ENCODE measurements around the gene RCBTB1. TPM values are rescaled to one million over a fixed set of nuclear protein-coding genes. Genes with fewer than 3 reads are reported as not detected.

The RCBTB1 gene
- total and polyA plus RNA-seq, 7 donors, result 4.2 to 20.7 (median 10.2) TPM

DNA sequence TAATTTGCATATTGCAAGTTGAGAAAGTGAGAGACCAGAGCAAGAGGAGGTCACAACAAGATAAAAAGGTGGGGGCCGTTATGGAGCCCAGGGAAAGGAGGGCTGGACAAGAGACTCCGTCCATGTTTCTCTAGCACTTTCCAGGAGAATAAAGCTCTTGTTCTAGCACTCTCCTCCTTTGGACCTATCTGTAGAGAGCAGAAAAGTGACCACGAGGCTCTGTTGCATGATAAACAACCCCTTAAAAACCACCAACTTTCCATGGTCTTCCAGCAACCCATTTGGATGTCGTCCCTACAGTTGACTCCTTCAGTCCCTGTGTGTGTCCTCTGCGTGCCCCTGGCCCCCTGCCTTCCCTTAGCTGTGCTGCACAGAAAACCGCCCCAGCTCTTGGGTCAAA is 38.9 kb upstream of the RCBTB1 start:
- no peak for DNase-seq
- no peak for TF ChIP-seq POLR2AphosphoS5 (IDR thresholded peaks at IDR 0.05)
- TF ChIP-seq, protein P1, sequence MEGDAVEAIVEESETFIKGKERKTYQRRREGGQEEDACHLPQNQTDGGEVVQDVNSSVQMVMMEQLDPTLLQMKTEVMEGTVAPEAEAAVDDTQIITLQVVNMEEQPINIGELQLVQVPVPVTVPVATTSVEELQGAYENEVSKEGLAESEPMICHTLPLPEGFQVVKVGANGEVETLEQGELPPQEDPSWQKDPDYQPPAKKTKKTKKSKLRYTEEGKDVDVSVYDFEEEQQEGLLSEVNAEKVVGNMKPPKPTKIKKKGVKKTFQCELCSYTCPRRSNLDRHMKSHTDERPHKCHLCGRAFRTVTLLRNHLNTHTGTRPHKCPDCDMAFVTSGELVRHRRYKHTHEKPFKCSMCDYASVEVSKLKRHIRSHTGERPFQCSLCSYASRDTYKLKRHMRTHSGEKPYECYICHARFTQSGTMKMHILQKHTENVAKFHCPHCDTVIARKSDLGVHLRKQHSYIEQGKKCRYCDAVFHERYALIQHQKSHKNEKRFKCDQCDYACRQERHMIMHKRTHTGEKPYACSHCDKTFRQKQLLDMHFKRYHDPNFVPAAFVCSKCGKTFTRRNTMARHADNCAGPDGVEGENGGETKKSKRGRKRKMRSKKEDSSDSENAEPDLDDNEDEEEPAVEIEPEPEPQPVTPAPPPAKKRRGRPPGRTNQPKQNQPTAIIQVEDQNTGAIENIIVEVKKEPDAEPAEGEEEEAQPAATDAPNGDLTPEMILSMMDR (IDR thresholded peaks at IDR 0.05), result no peak
- TF ChIP-seq EP300 (IDR thresholded peaks at IDR 0.05), result no peak
- TF ChIP-seq POLR2A (IDR thresholded peaks at IDR 0.05), result no peak
- WGBS, 2 donors, result 91% methylated on average over 6 of the region's 6 CpGs
- intact Hi-C loops (cut with DNase I), result no loop called here
- Histone ChIP-seq H3K27me3 (no peaks in the 10 kb centered on the region), H3K4me1 (no peaks in the 10 kb centered on the region), H3K9me3 (no peaks in the 10 kb centered on the region), H3K4me3 (no peak overlapping the region), H3K27ac (no peak overlapping the region), H3K36me3 (no peaks in the 10 kb centered on the region)

DNA sequence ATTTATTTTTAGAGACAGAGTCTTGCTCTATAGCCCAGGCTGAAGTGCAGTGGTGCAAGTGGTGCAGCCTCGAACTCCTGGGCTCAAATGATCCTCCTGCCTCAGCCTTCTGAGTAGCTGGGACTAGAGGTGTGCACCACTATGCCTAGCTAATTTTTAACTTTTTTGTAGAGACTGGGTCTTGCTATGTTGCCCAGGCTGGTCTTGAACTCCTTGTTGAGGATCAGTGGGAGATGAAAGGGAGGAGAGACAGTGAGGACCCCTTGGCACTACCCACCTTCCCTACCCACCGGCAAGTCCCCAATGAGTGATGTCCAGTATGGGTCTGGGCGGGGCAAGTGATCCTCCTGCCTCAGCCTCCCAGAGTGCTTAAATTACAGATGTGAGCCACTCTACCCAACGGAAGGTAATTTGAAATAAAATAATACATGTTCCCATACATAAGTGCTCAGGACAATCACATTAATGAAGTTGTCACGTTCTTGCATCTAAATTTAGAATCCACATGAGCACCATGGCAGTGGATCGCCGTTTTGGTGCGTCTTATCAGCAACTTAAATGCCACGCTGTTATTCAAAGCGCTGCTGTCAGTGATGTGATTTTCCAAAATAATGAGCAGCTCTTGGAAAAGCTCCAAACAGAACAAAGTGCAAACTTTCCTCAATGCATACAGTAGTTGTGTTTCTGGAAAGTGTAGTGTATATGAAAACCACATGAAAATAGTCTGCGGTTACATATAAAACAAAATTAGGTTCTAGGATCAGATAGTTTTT is 37.0 kb upstream of the RCBTB1 start:
- no peak for DNase-seq
- no peaks in the 10 kb centered on the region for H3K27me3 ChIP-seq
- H3K9me3 ChIP-seq, result no peaks in the 10 kb centered on the region
- H3K4me3 ChIP-seq, result no peak overlapping the region
- intact Hi-C loops (cut with DNase I), result no loop called here
- H3K27ac ChIP-seq, result no peak overlapping the region
- H3K4me1 ChIP-seq, result no peaks in the 10 kb centered on the region
- WGBS, 2 donors, result 83 to 84% methylated on average over 11 of the region's 11 CpGs
- no peak for TF ChIP-seq POLR2A (IDR thresholded peaks at IDR 0.05)
- TF ChIP-seq EP300 (IDR thresholded peaks at IDR 0.05), result no peak
- TF ChIP-seq POLR2AphosphoS5 (IDR thresholded peaks at IDR 0.05), result no peak
- TF ChIP-seq, protein P1 (IDR thresholded peaks at IDR 0.05), result no peak
- H3K36me3 ChIP-seq, result no peaks in the 10 kb centered on the region

DNA sequence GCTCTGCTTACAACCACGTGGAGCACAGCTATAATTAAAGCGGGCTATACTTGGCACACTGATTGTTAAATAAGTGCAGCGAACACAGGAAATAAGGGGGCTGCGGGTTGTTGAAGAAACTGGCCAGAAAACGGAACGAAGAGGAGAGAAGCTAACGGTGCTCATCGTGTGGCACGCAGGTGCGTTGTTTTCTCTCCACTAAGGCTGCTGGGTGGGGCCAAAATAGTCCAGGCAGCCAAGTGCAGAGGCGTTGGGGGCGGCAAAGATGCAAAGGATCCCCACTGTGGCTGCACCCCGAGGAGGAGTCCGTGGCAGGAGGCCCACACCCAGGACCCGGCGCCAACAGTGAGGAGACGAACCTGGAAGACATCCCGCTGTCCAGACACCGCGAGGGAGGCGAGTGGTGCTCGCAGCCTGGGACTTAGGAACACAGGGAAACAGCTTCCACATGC is 34.8 kb upstream of the RCBTB1 start:
- no peak overlapping the region for H3K4me3 ChIP-seq
- H3K27me3 ChIP-seq, result no peaks in the 10 kb centered on the region
- TF ChIP-seq EP300 (IDR thresholded peaks at IDR 0.05), result no peak
- TF ChIP-seq POLR2A (IDR thresholded peaks at IDR 0.05), result no peak
- no peak for TF ChIP-seq POLR2AphosphoS5 (IDR thresholded peaks at IDR 0.05)
- TF ChIP-seq, protein P1 (IDR thresholded peaks at IDR 0.05), result no peak
- H3K9me3 ChIP-seq, result no peaks in the 10 kb centered on the region
- 52 to 63% methylated on average over 22 of the region's 22 CpGs for WGBS, 2 donors
- H3K4me1 ChIP-seq, result peaks cover 0 to 11% (median 5%) of the 10 kb centered on the region in 4 donors
- no peak overlapping the region for H3K27ac ChIP-seq
- intact Hi-C loops (cut with DNase I), result no loop called here
- DNase-seq, result no peak
- H3K36me3 ChIP-seq, result no peaks in the 10 kb centered on the region

DNA sequence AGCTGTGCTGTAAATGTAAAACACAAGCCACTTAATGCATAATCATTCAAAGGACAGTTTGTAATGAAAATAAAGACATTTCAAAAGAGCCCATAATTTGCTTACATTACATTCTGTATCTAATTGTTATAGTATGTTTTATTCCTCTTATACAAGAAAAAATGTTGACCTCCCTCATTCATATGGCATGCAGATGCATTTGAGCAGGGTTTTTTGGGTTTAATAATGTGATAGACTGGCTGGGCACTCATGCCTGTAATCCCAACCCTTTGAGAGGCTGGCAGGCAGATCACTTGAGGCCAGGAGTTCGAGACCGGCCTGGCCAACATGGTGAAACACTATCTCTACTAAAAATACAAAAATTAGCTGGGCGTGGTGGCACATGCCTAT is 31.3 kb upstream of the RCBTB1 start:
- H3K9me3 ChIP-seq, result no peaks in the 10 kb centered on the region
- peaks cover 0 to 11% (median 5%) of the 10 kb centered on the region in 4 donors for H3K4me1 ChIP-seq
- DNase-seq, result no peak
- H3K4me3 ChIP-seq, result no peak overlapping the region
- no peaks in the 10 kb centered on the region for H3K27me3 ChIP-seq
- TF ChIP-seq EP300 (IDR thresholded peaks at IDR 0.05) (no peak), POLR2A (IDR thresholded peaks at IDR 0.05) (no peak), POLR2AphosphoS5 (IDR thresholded peaks at IDR 0.05) (no peak)
- TF ChIP-seq, protein P1 (IDR thresholded peaks at IDR 0.05), result no peak
- no peaks in the 10 kb centered on the region for H3K36me3 ChIP-seq
- H3K27ac ChIP-seq, result peak overlapping the region in 1 of 4 donors; percentile 34
- whole genome bisulfite sequencing, 2 donors, result 96 to 97% methylated on average over 3 of the region's 3 CpGs
- intact Hi-C loops (cut with DNase I), result no loop called here
